AML-193 (cell line): Measurements from ENCODE around the gene TMIGD3.

ENCODE experiments used
- DNase-seq, 2 experiments: peaks; one replicate each; lab custom pipeline; 2025; lab: John Stamatoyannopoulos, UW

TMIGD3 gene

DNA sequence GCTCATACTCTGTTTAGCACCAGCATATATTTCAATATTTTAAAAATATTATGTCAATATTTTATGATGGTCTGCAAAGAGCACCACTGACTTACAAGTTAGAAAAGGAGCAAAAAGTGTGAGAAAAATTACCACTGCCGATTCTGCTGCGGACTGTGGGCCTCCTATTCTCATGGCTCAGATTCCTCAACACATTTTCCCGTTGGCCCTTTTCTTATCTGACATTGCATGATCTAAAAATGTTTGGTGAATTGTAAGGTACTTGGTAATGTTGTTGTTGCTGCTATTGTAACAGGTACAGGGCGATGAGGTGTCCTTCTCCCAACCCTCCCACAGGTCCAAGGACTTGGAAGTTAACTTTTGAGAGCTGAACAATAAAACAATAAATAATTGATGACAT lies 28.9 kb downstream of the TMIGD3 start:
- DNase-seq: no peak

DNA sequence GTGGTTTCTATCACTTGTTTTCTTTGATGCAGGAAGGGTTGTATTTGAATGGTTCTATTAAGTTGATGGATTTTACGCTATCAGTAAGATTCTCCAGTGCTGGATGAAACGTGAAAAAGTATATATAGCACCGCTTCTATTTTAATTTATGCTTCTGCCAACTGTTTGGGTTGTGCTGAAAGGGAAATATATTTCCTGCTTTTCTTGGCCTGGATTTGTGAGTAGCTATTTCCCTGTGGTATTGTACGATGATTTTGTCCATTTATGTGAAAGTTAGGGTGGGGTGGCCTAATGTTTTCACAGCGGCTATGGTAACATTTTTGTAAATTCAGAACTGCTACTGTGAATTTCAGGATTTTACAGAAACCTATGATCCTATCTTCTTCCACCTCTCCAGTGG lies 29.3 kb downstream of the TMIGD3 start:
- no peak for DNase-seq

DNA sequence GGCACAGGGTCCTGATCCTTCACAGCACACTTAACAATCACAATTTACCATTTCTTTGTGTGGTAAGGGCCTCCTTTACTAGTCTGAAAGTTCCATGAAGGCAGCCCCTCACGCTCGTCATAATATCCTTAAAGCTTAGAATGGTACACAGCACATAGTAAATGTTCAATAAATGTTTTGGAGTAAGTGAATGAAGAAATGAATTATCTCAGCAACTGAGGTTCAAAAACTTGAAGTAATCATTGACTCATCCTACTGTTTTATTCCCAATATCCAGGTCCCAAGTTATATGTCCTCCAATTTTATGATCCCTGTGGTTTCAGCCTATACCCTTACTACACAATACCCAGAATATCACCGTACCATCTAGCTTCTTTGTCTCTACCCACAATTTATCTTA lies 31.9 kb downstream of the TMIGD3 start:
- no peak for DNase-seq

DNA sequence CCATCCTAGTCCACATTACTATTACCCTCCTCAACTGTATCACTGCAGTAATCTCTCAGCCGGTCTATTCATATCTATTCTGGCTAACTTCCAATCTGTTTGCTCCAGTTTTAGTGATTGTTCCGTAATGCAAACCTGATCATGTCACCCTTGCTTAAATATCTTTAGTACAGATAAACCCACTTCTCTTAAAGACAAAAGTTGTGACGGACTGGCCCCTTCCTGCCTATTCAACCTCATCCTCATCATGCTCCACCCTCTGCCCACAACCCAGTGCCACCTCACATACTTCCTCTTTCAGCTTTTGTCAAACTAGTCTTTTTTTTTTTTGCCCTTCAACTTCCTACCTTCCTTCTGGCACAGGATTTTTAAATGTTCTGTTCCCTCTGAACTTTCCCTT lies 32.4 kb downstream of the TMIGD3 start:
- peak; percentile 91 to 92 for DNase-seq

DNA sequence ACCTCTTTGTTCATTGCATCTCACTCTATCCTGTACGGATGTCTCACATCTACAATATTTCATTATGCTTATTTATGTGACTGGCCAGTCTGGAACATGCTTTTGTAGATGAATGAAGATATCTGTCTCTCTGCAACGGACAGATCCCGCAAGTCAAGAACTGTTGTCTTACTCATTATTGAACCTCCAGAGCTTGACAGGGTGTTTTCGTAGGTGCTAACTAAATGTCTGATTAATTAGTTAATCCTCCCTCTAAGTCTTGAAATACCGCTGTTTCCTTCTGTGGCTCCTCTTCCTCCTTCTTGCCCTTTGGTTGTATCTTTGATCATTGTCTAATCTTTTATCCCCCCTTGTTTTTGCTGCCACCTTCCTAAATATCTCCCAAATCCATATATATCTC lies 32.8 kb downstream of the TMIGD3 start:
- no peak for DNase-seq

DNA sequence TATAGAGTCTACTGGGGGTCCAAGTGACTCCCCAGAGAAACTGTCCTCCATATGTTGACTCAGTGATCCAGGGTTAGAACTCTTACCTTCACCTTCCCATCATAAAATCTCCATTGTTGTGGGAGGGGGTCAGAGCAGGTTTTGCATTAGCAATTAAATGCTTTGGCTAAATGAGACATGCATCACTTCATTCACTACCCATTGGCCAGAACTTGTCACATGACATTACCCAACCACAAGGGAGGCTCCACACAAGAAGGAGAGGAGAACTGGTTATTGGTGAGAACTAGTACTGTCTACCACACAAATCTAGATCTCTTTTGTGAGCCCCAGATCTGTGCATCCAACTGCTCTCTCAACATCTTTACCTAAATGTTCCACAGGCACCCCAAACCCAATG lies 33.9 kb downstream of the TMIGD3 start:
- DNase-seq: no peak

DNA sequence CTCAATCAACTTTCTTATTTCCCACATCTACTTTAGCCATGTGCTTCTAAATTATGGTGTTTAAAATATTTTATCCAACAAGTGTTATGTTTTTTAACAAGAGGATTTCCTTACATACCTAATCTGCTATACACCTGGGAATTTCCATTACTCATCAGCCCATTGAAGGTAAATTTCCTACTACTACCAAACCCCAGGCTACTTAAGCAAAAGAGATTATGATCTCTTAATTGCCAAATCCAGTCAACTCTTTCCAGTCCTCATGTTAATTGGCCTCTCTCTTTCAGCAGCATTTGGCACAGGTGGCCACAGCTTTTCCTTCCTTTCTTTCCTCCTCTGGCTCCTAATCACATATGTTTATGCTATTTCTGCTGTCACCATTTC lies 34.7 kb downstream of the TMIGD3 start:
- DNase-seq: no peak

DNA sequence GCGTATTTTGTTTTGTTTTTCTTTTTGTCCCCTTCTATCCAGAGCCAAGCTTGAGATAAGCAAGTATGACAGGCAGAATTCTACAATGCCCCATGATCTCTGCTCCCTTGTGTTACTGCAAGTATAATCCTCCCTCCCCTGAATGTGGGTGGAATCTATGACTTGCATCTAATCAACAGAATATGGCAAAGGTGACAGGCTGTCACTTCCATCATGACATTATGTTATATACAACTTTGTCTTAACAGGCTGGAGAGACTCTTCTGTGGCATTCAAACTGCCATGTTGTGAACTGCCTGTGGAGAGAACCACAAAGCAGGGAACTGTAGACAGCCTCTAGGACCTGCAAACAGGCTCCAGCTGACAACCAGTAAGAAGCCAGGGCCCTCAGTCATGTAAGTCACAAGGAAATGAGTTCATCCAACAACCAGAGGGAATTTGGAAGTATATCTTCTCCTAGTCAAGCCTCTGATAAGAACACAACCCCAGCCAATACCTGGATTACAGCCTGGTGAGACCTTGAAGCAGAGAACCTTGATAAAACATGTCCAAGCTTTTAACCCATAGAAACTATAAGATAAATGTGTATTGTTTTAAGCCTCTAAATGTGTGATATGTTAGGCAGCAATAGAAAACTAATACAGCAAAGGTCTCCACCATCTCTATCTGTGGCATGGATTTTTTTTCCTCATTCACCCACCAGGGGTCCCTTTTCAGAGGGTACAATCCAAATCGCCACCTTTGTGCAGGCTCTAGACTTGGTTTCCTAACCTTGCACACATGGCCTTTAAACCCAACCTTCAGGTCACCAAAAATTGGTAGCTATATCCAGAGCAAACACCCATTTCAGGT lies 35.3 kb downstream of the TMIGD3 start:
- no peak for DNase-seq

DNA sequence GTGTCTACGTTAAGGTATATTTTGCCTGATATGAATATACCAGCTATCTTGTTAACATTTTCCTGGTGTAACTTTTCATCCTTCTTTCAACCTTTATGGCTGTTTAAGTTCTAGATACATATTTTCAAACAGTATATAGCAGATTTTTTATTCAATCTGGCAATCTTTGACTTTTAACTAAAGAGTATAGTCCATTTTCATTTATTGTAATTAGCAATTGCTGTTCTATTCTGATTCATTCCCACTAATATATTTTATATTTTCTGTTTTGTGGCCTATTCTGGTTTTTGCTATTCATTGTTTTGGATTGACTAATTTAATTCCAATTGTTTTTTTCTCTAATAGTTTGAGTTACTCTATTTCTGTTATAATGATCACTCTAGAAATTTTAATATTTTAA lies 37.0 kb downstream of the TMIGD3 start:
- no peak for DNase-seq

DNA sequence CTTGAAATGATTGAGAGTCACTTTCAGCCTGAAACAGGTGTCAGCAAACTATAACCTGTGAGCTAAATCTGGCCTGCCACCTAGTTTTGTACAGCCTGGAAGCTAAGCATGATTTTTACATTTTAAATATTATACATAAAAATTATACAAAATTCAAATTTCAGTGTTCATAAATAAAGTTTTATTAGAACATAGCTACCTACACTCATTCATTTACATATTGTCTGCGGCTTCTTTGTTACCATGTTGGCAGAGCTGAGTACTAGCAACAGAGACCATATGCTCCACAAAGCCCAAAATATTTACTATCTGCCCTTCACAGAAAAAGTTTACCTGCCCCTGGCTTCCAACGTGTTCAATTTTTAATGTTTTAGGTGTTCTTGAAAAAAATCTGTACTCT lies 37.7 kb downstream of the TMIGD3 start:
- DNase-seq: no peak

DNA sequence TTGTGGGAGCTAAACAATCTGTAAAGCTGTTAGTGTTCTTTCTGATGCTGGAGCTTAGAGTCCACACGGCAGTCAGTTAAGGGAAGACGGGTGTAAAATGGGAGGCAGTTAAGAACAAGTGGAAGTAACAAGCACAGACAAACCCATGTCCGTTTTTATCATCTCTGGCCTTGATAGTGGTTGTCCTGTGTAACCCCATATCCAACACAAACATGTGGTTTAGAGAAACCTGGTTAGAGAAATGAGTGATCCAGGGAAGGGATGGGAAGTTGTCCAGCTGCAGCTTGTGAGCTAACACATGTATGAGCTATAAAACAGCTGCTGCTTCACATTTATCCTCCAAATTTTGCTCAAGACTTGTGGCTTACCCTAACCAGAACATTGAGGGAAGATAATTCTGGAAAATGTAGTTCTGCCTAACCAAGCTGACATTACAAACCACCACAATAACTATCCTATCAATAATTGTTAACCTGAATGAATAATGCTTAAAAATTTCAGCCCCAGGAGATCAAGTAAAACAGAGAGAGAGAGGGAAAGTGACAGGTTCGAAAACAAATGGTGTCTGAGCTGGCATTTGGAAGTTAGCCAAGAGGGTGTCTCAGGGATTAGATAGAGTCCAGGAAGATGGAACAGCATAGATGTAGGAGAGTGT lies 40.3 kb downstream of the TMIGD3 start:
- DNase-seq: no peak

DNA sequence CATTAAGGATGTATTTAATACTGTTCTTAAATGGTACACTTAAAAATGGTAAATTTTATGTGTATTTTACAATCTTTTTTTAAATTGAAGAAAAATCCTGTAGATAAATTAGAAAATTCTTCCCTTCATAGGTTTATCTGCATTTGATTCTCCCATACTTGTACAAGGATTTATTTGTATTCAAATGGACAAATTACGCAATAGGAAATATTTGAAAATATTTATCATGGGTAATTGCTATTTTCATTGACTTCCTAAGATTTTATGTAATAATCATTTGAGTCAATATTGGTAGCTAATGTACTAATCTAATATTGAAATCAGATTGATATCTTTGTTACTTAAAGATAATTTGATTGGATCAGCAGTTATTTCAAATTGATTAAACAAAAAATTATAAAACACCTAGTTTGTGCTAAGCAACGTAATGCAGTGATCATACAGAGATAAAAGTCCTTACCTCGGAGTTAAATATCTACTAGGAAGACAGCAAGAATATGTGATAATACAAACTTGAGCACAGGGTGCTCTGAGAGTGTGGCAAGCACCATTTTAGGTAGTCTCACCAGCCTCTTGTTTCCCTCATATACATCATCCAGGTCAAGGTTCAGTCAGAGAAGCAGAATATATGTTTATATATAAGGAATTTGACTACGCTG lies 40.9 kb downstream of the TMIGD3 start:
- DNase-seq: no peak

DNA sequence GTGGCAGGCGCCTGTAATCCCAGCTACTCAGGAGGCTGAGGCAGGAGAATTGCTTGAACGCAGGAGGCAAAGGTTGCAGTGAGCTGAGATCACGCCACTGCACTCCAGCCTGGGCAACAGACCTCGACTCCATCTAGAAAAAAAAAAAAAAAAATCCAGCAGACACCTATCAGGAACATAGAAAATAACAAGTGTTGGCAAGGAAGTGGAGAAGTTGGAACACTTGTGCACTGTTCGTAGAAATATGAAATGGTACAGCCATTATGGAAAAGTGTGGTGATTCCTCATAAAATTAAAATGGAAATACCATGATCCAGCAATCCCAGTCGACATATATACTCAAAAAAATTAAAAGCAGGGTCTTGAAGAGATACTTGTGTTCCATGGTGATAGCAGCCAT lies 41.7 kb downstream of the TMIGD3 start:
- DNase-seq: no peak

DNA sequence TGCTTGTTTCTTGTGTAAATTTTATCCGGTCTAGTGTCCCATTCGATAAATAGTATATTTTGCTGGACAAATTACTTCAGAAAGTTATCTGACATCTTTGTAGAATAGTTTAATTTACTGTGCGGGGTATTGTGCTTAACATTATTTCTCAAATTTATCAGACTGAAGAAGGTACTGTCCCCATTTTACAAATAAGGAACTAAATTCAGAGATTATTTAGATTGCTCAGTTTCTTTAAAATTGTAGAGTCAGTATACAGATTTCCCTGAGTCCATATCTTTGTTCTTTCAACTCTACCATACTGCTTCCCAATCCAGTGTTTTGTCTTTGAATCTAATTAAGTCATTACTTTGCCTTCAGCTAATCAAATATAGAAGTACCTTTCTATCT lies 47.8 kb downstream of the TMIGD3 start:
- no peak for DNase-seq

DNA sequence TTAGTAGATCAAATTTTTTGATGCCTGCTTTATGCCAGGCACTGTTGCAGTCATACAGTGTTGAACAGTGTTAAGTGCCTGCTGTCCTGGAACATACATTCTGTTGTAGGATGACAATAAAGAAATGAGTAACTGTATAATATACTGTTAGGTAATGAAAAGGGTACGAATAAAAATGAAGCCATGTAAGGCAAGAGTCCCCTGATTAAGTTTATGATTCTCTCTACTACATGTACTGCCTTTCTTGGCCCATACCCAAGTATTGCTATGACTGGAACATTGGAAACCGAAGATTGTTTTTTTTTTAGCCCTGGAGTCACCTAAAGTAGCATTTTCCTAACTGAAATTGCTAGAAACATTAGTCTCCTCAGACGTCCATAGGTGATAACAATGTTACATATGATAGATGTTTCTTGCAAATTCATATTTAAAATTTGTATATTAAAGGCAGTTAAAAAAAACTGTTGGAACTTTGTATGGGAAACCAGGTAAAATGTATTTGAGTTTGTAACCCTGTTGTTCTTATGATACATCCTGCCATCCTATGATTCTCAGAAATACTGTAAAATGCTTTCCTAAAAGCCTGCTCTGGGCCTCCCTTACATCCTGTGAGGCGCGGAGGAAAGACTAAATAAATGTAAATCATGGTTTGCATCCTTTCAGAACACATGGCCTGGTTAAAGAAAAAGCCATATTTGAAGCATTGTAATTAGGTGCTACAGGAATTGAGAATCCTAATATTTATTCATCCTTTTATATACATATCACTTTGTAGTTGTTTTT lies 48.4 kb downstream of the TMIGD3 start:
- no peak for DNase-seq

DNA sequence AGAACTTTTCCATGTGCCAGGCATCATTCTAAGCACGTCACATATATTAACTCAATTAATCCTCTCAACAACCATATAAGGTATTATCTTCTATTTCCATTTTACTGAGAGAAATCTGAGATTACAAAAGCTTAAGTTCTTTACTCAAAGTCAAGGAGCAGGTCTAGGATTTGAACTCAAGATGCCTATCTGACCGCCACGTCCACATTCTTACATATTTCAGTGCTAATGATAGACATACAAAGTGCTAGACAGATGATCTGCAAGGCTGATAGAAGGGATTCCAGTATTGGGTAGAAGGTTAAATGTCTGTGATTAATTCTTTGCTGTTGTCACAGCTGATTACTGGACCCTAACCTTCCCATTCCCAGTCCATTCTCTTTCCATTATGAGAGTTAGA lies 49.7 kb downstream of the TMIGD3 start:
- DNase-seq: no peak

DNA sequence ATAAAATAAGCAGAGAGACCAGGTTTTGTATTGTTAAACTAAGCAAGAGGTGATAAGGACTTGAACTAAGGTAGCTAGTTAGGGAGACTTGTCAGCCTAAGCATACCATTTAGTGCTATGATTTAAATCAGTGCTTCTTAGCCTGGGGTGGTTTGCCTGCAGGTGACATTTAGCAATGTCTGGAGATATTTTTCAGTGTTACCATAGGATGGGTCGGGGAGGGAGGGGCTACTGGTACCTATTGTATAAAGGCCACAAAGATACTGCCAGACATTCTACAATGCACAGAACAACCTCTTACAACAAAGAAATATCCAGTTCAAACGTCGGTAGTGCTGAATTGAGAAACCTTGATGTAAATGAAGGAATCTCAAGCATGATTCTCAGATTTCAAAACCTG lies 50.9 kb downstream of the TMIGD3 start:
- DNase-seq: no peak

DNA sequence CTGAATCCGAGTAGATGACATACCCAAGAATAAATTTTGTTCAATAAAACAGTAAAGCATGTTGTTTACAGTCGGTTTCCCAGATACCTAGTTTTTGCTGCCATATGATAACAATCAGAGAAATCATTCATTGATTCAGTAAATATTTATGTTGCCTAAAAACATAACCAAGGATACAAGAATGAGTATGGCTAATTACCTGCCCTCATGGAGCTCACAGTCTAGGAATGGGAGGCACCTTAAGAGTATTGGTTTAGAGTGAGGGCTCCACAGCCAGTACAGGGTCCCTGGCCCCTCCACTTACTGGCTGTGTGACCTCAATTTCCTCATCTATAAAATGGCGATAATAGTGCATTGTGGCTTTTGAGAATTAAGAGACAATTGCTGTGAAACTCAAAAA lies 53.2 kb downstream of the TMIGD3 start:
- no peak for DNase-seq

DNA sequence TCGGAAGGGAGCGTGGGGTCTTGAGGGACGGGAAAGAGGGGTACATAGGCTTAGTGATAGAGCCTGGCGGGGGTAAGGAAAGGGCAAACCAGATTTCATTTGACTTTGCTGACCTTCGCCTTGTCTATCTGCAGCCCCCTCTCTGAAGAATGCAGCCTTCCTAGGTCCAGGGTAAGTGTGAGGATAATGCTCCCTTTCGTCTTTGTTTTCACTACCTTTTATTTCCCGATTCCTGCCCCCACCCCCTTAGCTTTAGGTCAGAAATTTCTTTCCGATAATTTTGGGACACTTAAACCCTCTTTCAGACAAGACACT lies 53.8 kb downstream of the TMIGD3 start:
- DNase-seq: no peak

DNA sequence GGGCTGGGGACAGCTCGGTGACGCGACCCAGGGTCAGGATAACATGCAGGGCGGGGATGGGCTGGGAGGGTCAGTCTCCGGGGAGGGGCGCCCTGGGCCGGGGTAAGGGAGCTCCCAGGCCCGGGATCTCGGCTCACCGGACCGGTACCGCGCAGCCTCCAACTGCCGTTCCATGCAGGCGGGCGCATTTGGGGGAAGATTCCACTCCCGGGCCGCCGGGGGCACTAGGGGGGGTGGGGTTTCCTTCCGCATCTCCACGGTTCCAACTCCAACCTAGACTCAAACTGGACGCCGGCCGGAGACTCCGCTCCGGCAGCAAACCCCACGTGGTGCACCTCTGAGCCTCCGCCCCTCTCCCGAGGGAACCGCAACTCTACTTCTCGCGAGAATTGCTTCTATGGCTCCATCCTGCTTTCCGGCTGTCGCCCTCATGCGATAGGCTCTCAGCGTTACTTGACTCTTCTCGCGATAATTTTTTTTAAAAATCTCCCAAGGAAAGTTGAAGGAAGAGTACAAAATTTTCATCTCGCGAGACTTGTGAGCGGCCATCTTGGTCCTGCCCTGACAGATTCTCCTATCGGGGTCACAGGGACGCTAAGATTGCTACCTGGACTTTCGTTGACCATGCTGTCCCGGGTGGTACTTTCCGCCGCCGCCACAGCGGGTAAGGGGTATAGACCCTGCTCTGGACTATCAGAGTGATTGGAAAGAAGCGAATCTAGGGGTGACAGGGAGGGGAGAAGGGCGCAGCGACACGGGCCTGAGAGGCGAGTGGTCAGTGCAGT lies 54.3 kb downstream of the TMIGD3 start, which contains the start of the genes ATP5PB and WDR77:
TSS of gene ATP5PB (plus strand) at position 547 of the 785 bp plus-strand sequence. CDS start at position 625, 78 bp downstream.
TSS of gene WDR77 (minus strand) at position 339 of the 785 bp plus-strand sequence. CDS start at position 252, 87 bp downstream.
- peak; percentile 99 to 100 for DNase-seq

DNA sequence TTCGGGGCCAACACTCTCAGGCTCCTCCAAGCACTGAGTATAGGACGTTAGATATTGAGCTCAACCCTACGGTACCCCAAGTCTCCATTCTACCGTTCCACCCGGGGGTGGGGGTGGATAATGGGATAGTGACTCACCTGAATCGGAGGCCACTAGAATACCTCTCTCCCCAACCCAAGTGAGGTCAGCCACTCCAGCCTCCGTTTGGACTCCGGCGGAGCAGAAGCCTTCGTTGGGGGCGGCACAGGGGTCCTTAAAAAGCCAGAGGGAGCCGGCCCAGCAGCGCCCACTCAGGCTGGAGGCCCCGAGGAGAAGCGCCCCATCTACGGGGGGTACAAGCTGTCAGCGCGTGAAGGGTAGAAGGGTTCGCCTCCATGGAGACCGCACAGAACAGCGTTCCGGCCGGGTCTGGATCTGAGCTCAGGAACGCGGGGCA lies 54.9 kb downstream of the TMIGD3 start:
- DNase-seq: peak in 1 of 2 experiments; percentile 3
